NCI-H2107 treated with DMSO at 0.1 percent for 48 hours (cell line): ENCODE data around the gene UBE2N.
A peak's percentile ranks its signal among the peaks of the same experiment; 100 is the strongest.
"Not testable (repeated sequence)": the region's sequence is repeated elsewhere in the genome, so short reads cannot be mapped to it uniquely, and the experiment has no call there.

Source experiments
- DNase-seq: peaks from one replicate; lab custom pipeline; 2025; ENCODE audit not compliant: unreplicated experiment; lab: John Stamatoyannopoulos, UW

The UBE2N gene

DNA sequence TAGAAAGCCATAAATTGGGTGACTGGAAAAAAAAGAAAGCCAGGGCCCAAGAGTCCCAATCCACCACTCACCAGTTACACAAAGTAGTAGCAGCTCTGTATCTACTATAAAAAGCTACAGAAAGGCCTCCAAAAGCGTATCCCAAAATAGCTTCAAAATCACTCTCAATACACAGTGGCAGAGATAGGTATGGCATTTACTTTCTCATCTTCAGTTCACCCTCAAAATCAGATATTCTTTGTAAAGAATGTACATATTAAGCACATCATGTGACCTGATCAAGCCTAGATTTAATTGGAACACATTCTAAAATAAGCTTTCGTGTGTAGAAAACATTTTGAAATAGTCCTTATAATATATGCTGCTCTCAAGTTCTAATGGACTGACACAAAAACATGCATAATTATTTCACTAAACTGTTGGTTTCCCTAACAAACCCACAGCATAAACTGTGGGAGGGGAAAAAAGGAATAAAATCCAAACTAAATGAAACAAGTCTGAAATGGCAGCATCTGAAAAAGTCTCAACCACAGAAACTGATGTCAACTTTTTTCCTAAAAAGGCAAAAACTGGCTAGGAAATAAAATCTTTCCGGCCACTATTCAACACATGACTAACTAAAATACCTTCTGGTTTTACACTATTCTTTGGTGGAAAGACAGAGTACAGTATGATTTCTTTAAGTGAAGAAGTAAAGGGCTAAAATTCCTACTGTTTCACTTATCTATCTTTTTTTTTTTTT, 25.9 kb downstream of the UBE2N start:
- no peak for DNase-seq

DNA sequence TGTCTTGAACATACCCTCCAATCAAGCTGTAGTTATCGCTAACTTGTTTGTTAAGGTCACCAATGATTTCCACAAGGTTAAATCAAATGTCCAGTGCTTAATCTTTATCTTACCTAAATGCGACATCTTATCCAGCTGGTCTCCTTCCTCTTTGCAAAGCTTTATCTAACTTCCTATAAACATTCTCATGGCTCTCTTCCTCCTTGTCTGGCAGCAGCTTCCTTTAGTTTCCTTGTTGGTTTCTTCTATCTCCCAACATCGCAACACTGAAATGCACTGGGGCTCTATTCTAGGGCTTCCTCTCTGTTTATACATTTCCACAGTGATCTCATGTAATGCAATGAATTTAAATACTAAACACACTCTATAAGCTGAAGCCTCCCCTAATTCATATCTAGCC, 28.7 kb downstream of the UBE2N start:
- no peak for DNase-seq

DNA sequence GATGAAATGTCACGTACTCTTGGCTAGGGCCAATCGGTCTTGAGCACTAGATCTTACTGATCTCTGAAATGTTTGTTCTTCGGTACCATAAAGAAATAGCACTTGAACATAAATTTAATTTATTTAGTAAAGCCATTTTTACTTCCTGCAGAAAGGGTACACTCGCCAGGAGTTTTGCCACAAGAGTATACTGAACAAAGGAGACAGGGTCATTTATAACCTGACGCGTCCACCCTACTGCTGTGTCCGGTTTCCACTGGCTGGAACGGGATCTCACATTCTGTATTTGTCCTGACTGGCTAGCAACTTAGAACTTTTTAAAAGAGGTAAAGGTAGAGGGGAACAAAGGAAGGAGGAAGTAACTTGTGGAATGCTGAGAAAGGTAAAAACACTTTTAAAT, 29.4 kb downstream of the UBE2N start:
- not testable (repeated sequence) for DNase-seq

DNA sequence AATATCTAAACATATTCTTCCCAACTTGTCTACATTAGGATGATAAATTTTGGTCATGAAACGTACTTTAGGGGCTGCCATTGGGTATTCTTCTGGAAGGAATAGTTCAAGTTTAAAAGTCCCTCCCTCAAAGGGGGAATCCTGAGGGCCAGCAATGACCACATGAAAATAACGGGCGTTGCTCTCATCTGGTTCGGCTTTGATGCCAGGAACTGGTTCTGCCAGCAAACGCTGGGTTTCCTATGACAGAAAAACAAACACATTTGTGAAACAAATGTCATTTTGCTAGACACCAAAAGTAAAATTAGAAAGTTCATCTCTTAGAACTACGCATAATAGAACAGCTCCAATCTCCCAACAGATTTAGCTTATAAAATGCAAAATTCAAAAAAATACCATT, 30.7 kb downstream of the UBE2N start:
- not testable (repeated sequence) for DNase-seq

DNA sequence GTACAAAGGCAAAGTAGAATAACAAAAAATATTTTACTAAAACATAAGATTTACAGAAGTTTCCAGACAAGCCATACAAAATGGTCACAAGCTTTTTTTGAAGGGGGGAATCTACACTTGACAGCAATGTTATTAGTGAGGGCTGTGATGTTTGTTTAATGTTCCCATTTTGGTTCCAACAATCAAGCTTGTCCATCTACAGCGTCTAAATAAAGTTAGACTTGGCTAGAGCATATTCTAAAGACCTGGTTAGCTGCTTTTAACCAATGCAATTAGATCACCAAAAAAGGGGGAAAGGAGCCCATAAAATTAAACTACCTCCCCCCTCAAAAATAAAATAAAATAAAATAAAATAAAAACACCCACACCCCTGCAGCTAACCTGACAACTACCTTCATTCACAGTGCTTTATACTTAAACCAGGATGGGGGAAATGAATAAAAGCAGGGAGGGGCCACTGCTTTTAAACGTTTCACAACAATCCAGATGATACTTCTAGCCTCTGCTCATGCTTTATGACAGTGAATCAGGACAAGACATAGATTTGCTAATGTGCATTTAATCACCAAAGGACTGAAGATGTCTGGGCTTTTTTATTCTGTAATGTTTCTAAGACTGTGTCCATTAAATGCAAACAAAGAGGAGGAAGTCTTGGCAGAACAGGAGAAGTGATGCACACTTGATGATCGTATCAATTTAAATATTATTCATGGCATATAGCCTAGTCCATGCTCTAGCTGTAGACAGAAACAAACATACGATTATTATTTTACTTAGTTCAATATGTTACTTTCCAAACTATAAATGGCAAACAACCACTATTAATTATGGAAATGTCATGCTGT, 32.2 kb downstream of the UBE2N start:
- not testable (repeated sequence) for DNase-seq

DNA sequence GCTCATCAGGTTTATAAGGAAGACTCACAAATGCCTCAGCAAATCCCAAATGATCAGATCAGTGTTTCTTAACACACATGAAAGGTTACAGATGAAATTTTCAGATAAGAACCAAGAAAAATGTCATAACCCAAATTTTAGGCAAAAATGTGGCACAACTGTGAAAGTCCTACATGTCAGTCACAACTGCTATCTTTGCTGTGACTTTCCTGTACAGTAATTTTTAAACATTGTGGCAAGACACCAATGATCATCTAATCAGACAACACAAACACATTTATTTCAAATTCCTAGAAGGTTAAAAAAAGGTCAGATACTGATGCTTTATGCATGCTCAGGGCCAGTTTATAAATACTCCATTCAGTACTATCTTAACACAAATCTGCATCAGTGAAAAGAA, 32.9 kb downstream of the UBE2N start:
- DNase-seq = no peak

DNA sequence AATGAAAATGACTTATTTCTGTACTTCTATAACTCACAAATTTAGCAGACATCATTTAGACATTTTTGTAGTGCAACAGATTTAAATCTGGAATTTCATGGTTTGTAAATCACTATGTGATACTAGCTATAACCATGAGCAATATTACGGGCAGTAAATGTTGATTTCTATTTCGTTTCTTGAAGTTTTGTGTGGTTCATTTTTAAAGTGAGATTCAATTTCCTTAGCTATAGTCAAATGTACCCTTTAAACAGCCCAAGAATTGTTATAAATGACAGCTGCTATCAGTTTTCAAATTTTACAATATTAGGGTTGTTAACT, 33.8 kb downstream of the UBE2N start:
- no peak for DNase-seq

DNA sequence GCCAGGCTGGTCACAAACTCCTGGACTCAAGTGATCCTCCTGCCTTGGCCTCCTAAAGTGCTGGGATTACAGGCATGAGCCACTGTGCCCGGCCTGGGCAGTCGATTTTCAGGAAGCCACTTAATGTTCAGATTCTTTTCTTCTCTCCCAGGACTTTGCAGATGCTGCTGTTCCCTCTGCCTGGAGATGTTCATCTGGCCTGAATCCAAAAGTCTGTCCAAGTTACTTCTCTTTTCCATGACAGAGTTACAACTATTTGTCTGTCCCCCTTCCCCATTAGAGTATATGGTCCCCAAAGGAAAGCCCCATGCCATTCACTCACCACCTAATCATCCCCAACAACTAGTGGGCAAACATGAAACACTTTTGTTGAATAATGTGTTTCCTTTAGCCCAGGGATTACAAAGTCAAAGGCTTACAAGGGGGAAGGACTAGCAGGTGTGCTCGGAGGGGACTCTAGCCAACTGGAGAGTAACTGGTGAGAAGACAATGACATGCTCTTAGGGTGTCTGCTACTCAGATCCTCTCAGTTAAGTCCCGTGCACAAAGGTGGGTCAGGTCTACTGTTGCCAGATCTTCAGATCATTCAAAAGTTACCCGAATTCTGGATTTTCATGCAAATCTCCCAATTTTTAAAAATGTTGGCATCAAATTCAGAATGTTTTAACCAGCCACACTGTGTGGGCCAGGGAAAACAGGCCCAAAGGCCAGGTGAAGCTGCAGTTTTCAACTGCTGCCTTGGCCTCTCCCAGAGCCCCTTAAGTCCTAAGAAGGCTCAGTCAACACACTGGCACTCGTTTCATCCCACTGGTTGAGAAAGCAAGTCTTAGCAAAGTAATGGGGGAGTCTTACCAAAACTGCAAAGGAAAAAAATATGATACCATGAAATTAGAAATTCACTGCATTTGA, 34.4 kb downstream of the UBE2N start:
- no peak for DNase-seq

DNA sequence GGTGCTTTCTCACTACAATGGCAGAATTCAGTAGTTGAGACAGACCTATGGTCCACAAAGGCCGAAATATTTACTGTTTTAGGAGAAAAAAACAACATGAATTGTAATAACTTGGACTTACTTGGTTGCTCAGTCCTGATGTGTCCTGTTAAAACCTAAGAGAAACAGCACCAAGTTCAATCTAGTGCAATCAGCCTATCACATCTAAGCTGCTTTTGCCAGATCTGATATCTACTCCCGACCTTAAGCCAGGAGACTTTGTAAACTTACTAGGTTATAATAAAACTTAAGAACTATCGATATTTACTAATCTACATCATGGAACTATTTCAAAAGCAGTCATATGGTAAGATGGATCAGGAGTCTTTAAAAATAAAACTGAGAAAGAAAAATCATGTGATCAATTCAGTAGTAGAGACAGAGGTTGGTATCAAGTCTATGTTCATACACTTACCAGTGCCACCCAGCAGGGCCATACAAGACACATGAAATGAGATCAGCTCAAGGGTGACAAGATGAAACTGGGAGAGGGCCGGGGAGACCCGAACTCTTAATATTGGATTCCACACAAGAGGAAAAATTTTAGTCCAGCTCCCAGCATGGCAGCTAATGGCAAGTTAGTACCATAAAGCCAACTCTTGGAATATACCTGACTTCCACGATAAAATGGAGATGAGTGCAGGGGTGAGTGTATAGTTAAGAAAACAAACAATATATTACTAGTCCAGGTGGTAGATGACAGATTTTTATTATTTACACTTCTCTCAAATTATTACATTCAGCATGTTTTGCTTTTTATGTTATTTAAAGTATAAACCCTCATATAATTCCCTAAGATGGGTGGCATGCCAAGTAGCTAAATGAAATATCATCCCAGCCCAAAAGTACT, 36.5 kb downstream of the UBE2N start:
- no peak for DNase-seq

DNA sequence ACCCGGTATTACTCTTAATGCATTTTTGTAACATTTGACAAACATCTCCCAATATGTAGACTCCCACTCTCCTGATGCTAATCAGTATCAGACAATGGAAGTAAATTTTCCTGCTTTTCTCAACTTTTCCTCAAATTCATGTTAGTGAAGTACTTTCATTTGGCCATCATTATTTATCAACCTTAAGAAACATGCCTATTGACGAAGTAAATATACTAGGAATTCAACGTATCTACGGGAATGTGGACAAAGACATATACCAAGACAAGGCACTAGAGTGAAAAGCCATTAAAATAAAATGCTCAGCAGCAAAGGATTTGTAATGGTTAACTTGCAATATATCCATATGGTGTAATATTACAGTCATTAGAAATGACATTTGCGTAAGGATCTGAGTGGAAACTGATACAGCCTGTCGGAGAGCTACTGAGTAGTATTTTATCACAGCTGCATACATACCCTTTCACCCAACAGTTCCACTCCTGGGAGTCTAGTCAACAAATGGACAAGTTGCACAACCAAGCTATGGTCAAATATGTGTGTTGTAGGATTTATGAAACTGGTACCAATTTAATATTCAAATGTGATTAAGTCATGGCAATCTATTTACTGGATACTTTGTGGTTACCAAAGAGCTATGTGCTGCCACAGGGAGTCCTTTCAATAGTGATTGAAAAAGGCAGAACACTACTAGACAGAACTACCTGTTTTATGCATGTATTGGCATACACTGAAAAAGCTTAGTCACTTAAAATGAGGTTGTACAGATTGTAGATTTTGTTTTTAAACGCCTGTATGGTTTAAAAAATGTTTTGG, 37.6 kb downstream of the UBE2N start:
- peak; percentile 89 for DNase-seq

DNA sequence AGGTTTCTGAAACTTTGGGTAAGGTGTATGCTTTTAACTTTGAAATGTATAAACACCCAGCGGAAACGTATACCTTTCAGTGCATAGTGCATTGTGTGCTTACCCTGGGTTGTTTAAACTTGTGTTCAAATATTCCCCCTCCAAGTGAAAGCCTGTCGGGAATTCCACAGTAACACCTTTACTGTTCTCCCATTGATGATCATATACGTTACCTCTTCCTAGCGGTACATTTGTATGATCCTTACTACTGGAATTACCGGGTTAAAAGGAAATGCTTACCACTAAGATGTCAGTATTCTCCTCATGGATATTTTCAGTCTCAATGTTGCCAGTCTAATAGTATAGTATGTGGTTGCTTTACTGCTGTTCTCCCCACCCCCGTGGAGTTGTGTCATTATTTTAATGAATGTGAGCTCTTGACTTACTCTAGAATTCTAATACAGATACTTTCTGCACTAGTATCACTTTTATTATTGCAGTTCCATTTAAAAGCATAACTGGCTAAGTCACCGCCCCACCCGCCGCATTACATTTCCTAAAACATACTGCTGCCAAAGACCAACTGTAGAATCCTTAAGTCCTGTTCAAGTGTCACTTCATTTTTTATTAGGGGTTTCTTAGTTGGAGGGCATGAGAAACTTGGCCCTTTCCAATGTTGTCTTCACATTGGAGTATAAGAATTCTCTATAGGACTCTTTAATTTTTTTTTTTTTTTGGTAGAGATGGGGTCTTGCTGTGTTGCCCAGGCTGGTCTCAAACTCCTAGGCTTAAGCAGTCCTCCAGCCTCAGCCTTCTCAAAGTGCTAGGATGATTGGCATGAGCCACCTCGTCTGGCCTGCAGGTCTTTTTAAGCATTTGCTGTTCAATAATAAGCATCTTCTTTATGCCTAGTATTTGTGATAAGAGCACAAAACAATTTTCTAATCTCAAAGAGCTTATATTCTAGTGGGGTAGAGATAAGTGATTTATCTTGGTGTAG, 39.1 kb downstream of the UBE2N start:
- no peak for DNase-seq

DNA sequence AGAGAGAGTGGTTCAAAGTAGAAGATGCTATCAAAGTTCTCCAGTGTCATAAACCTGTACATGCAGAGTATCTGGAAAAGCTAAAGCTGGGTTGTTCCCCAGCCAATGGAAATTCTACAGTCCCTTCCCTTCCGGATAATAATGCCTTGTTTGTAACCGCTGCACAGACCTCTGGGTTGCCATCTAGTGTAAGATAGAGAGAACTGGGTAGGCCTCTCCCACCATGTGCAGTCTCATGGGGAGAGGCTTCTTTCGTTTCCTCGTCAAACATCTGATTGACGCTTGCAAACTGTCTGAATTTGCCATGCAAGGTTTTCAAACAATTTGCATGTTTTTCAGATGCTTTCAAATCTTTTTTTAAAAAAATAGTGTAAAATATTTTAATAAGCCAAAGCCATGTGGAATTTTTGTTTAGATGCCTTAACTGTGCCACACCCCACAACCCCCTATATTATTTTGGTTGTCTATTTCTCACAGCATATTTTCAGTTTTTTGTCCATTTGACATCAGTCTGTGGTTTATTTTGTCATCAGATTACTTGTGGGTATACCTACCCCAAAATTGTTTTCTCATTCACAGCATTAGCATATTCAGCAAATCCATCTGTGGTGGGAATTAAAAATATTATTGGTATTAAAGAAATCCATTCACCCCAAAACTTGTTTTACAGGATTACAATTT, 42.4 kb downstream of the UBE2N start:
- DNase-seq = not testable (repeated sequence)

DNA sequence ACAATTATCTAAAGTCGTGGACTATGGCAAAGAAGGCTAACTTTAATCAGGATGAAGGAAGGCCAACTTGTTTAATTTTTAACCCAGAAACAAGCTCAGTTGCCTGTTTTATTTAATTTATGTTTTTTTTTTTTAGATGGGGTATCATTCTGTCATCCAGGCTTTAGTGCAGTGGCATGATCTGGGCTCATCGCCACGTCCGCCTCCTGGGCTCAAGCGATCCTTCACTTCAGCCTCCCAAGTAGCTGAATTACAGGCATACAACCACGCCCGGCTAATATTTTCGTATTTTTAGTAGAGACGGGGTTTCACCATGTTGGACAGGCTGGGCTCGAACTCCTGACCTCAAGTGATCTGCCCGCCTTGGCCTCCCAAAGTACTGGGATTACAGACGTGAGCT, 44.3 kb downstream of the UBE2N start:
- no peak for DNase-seq

DNA sequence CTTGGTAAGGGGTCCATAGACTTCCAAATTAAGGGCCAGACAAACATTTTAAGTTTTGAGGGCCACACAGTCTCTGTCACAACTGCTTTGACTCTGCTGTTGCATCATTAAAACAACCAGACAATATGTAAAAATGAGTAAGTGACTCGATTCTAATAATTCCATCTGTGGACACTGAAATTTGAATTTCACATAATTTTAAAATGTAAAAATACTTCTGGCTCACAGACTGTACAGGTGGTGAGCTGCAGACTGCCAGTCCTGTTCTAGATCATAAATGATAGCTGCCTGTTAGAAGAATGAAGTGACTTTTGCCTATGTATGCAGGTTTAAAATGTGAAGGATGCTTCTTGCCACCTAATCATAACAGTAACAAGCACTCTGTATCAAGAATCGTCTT, 48.3 kb downstream of the UBE2N start:
- DNase-seq = no peak

DNA sequence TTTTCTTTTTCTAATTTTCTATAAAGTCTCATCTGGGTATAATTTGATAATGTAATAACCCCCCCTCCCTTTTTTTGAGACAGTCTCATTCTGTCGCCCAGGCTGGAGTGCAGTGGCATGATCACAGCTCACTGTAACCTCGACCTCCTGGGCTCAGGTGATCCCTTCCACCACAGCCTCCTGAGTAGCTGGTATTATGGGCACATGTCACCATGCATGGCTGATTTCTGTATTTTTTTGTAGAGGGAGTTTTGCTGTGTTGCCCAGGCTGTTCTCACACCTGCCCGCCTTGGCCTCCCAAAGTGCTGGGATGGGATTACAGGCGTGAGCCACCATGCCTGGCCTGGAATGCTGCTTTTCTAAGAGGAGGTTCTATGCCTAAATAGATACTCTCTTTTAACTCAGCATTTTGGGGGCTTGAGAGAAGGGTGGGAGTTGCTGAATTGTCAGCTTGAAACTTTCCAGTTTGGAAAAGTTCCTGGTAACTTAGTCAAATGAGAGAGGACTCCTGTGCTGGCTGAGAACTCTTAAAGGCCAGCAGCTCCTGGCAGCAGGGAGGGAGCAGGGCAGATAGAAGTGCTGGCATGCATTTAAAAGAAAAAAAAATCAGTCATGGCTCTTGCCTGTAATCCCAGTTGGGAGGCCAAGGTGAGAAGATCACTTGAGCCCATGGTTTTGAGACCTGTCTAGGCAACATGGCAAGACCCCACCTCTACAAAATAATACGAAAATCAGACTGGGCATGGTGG, 51.0 kb downstream of the UBE2N start:
- DNase-seq = no peak

DNA sequence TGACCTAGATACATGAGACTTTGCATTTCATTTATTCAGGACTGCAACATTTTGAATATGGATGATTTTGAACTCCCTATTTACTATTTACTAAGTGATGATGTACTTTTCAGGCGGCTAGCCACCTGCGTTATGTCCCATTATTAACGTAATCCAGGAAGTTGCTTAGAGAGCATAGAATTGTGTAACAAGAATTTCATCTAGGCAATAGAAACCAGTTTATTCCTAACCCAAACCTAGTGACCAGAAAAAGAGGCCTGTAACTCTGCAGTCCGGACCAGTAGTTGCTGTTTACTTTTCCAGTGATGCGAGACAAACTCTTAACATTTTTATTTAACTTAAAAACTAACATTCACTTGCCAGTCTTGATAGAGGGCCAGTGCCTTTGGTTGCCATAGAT, 51.7 kb downstream of the UBE2N start:
- no peak for DNase-seq

DNA sequence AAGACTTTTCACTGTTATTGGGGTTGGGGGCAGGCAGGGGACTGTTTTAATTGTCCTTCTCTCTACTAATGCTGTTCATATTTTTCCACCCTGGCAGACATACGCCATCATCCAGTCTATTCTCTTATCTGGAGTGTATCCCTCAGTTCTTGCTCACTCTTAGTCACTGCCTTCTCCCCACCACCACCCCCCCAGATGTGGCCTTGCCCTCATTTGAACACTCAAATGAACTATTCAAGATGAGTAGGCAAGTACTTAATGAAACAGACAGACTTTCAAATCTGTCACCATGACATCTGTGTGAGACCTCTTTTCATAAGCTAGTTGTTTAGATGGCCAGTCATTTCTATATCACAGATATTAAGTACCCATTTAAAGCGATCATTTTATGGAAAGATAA, 54.0 kb downstream of the UBE2N start:
- no peak for DNase-seq
